ENCODE measurements around the gene VPS13D. TPM values are rescaled to one million over a fixed set of nuclear protein-coding genes. Genes with fewer than 3 reads are reported as not detected.
A peak's percentile ranks its signal among the peaks of the same experiment; 100 is the strongest.

VPS13D gene
- total RNA-seq, 4 donors from 2014 or later, result 94.4 to 472 (median 163) TPM

- Histone ChIP-seq H3K27ac (no peak overlapping the region), H3K4me3 (no peak overlapping the region), H3K9me3 (no peaks in the 10 kb centered on the region), H3K27me3 (no peaks in the 10 kb centered on the region), H3K4me1 (peaks cover 27% of the 10 kb centered on the region), H3K36me3 (no peaks in the 10 kb centered on the region)
- TF ChIP-seq CTCF (IDR thresholded peaks at IDR 0.05) (no peak), EP300 (IDR thresholded peaks at IDR 0.05) (no peak), POLR2A (IDR thresholded peaks at IDR 0.05) (no peak), POLR2AphosphoS5 (IDR thresholded peaks at IDR 0.05) (no peak)
- 82% methylated on average over 12 of the region's 12 CpGs for WGBS
- no peak for DNase-seq (ENCODE audit: low spot score in 2 of 2)
Measured at GRCh38 chr1:12472798-12473551, 243.1 kb downstream of the VPS13D start.

DNA sequence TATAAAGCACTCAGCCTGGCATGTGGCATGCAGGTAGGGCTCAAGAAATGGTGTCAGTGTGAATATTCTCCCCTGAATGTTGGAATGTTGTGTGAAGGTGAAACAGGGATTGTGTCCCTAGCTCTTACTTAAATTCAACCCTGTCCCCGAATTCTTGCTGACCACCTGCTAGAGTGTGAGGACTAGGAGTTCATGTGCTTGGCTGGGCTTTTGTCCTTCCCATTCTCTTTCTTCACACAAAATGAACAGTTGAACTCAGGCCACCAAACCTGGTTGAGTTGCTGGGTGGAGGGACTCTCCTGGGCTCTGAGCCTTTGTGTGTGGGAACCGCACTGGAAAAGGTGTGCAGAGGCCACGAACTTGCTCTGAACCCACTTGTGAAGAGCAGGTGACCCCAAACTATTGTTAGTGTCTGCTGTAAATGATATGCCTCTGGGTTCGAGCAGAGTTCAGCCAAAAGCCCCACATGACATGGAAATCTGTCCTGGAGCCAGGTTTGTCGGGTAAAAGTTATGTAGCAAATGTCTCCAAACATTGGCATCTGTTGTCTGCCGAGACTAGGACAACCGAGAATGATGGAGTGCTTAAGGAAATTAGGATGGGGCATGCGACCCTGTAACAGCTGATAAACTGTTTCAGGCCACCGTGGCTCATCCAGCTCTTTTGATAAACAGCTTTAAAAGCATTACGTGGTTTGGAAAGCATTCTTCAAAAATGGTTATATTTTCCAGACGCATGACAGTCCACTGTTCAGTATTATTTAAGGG, 243.9 kb downstream of the VPS13D start:
- Histone ChIP-seq H3K9me3 (no peaks in the 10 kb centered on the region), H3K4me3 (no peak overlapping the region), H3K27me3 (no peaks in the 10 kb centered on the region), H3K4me1 (peaks cover 35% of the 10 kb centered on the region), H3K27ac (no peak overlapping the region), H3K36me3 (no peaks in the 10 kb centered on the region)
- TF ChIP-seq POLR2A (IDR thresholded peaks at IDR 0.05), result no peak
- TF ChIP-seq POLR2AphosphoS5 (IDR thresholded peaks at IDR 0.05), result no peak
- no peak for TF ChIP-seq EP300 (IDR thresholded peaks at IDR 0.05)
- TF ChIP-seq CTCF (IDR thresholded peaks at IDR 0.05), result no peak
- DNase-seq (ENCODE audit: low spot score in 2 of 2), result no peak
- WGBS, result 73% methylated on average over 11 of the region's 11 CpGs

- peak overlapping the region; percentile 39 for H3K27ac ChIP-seq
- no peak overlapping the region for H3K4me3 ChIP-seq
- 89% methylated on average over 1 of the region's 1 CpG for WGBS
Measured at GRCh38 chr1:12475101-12475500, 245.3 kb downstream of the VPS13D start.

GRCh38 chr1:12475530-12475934, 245.7 kb downstream of the VPS13D start:
- 77% methylated on average over 3 of the region's 3 CpGs for WGBS
- Histone ChIP-seq H3K4me3 (no peak overlapping the region), H3K9me3 (no peaks in the 10 kb centered on the region), H3K27ac (peak overlapping the region; percentile 39), H3K36me3 (no peaks in the 10 kb centered on the region), H3K4me1 (peaks cover 50% of the 10 kb centered on the region), H3K27me3 (no peaks in the 10 kb centered on the region)
- TF ChIP-seq POLR2AphosphoS5 (IDR thresholded peaks at IDR 0.05), result no peak
- TF ChIP-seq POLR2A (IDR thresholded peaks at IDR 0.05), result no peak
- no peak for TF ChIP-seq CTCF (IDR thresholded peaks at IDR 0.05)
- TF ChIP-seq EP300 (IDR thresholded peaks at IDR 0.05), result no peak
- no peak for DNase-seq (ENCODE audit: low spot score in 2 of 2)

More at GRCh38 chr1:12475101-12475500, 245.3 kb downstream of the VPS13D start:
- Histone ChIP-seq H3K36me3 (no peaks in the 10 kb centered on the region), H3K9me3 (no peaks in the 10 kb centered on the region), H3K4me1 (peaks cover 46% of the 10 kb centered on the region), H3K27me3 (no peaks in the 10 kb centered on the region)
- DNase-seq (ENCODE audit: low spot score in 2 of 2), result no peak
- TF ChIP-seq POLR2A (IDR thresholded peaks at IDR 0.05) (no peak), EP300 (IDR thresholded peaks at IDR 0.05) (no peak), CTCF (IDR thresholded peaks at IDR 0.05) (no peak), POLR2AphosphoS5 (IDR thresholded peaks at IDR 0.05) (no peak)

DNA sequence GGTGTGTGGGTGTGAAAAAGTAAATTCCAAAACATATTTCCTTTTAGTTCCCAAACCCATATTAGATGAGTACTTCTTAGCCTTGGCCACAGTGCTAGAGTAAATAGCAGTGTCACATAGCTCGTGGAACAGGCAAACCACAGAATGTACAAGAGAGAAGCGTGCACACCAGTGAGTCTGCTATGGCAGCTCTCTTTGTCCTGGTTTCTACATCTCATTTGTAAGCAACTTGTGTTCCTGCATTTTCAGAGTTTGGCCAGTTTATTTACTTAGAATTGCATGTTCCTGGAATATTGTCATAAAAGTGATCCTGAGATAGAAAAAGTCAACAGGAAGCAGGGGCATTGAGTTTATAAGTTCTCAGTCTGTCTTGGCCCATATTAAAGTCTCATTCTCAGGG, 246.1 kb downstream of the VPS13D start:
- Histone ChIP-seq H3K27ac (no peak overlapping the region), H3K27me3 (no peaks in the 10 kb centered on the region), H3K9me3 (no peaks in the 10 kb centered on the region), H3K4me3 (no peak overlapping the region), H3K4me1 (peaks cover 54% of the 10 kb centered on the region), H3K36me3 (no peaks in the 10 kb centered on the region)
- no peak for DNase-seq (ENCODE audit: low spot score in 2 of 2)
- TF ChIP-seq CTCF (IDR thresholded peaks at IDR 0.05) (no peak), EP300 (IDR thresholded peaks at IDR 0.05) (no peak), POLR2A (IDR thresholded peaks at IDR 0.05) (no peak), POLR2AphosphoS5 (IDR thresholded peaks at IDR 0.05) (no peak)
- 83% methylated on average over 2 of the region's 2 CpGs for WGBS
